H1 (cell line): ENCODE data around the gene SATB2. TPM values are rescaled to one million over a fixed set of nuclear protein-coding genes. Genes with fewer than 3 reads are reported as not detected.

Source experiments
- ASH2L ChIP-seq: fragments of 200-600, 300-600 bp; sonication (generic); IDR thresholded peaks from one replicate; pipeline ENCODE4 v1.7.1; 2017; ENCODE audit warnings: low read length
- CBX5 ChIP-seq: fragments of 300-800, 300-1000 bp; sonication (generic); IDR thresholded peaks from 2 replicates; pipeline ENCODE4 v1.7.1; 2016; ENCODE audit warnings: antibody characterized with exemption, low read length, low read depth
- CHD1 ChIP-seq: IDR thresholded peaks from 2 replicates; pipeline ENCODE4 v1.6.1; 2012; ENCODE audit warnings: low read depth, low read length, improper control_type of control experiment
- EGR1 ChIP-seq: IDR thresholded peaks from 2 replicates; pipeline ENCODE4 v1.6.1; 2011; ENCODE audit warnings: low read depth, low read length, borderline replicate concordance
- GABPA ChIP-seq: IDR thresholded peaks from 2 replicates; pipeline ENCODE4 v1.6.1; 2011; ENCODE audit warnings: mild to moderate bottlenecking, low read length, moderate library complexity, borderline replicate concordance; ENCODE audit not compliant: insufficient read depth
- HDAC2 ChIP-seq, 2 experiments: fragments of 300-600 bp in 1 of 2; sonication (generic) in 1 of 2; IDR thresholded peaks; 2 replicates each; pipeline ENCODE4 v1.6.1; 2011 to 2012; ENCODE audit warnings: low read depth in 2 of 2, low read length in 2 of 2, mild to moderate bottlenecking in 2 of 2, moderate library complexity in 2 of 2, borderline replicate concordance in 1 of 2, inconsistent platforms in 1 of 2
- JUND ChIP-seq: IDR thresholded peaks from 2 replicates; pipeline ENCODE4 v1.6.1; 2011; ENCODE audit warnings: mild to moderate bottlenecking, improper control_type of control experiment, low read length
- KDM1A ChIP-seq: fragments of 200-600, 300-600 bp; sonication (generic); IDR thresholded peaks from 2 replicates; pipeline ENCODE4 v1.7.1; 2016; ENCODE audit warnings: mild to moderate bottlenecking, low read length, borderline replicate concordance
- KDM4A ChIP-seq: IDR thresholded peaks from one replicate; pipeline ENCODE4 v1.7.1; 2012; ENCODE audit warnings: low read depth, mild to moderate bottlenecking, moderate library complexity, low read length, inconsistent platforms; ENCODE audit not compliant: severe bottlenecking
- NANOG ChIP-seq: IDR thresholded peaks from 2 replicates; pipeline ENCODE4 v1.6.1; 2011; ENCODE audit warnings: low read length, low read depth, mild to moderate bottlenecking, inconsistent platforms; ENCODE audit not compliant: insufficient read depth, poor library complexity, severe bottlenecking
- NRF1 ChIP-seq: IDR thresholded peaks from 2 replicates; pipeline ENCODE4 v1.6.1; 2011; ENCODE audit warnings: mild to moderate bottlenecking, low read depth, low read length, improper control_type of control experiment
- RAD21 ChIP-seq, 2 experiments: IDR thresholded peaks in 1 of 2; conservative IDR thresholded peaks in 1 of 2; 2 replicates each; pipeline ENCODE4 v1.6.1; 2011; ENCODE audit warnings: low read depth in 2 of 2, low read length in 2 of 2, improper control_type of control experiment in 1 of 2, inconsistent platforms in 1 of 2, mild to moderate bottlenecking in 1 of 2, moderate library complexity in 1 of 2
- RBBP5 ChIP-seq: IDR thresholded peaks from 2 replicates; pipeline ENCODE4 v1.7.1; 2012; ENCODE audit warnings: low read depth, mild to moderate bottlenecking, inconsistent platforms, low read length, moderate library complexity, borderline replicate concordance
- RFX5 ChIP-seq: IDR thresholded peaks from 2 replicates; pipeline ENCODE4 v1.6.1; 2011; ENCODE audit warnings: low read depth, low read length, improper control_type of control experiment, borderline replicate concordance
- SIX5 ChIP-seq: IDR thresholded peaks from 2 replicates; pipeline ENCODE4 v1.6.1; 2011; ENCODE audit warnings: mild to moderate bottlenecking, low read depth, low read length
- SP2 ChIP-seq: IDR thresholded peaks from 2 replicates; pipeline ENCODE4 v1.6.1; 2012; ENCODE audit warnings: mild to moderate bottlenecking, low read length, inconsistent platforms
- SP4 ChIP-seq: IDR thresholded peaks from 2 replicates; pipeline ENCODE4 v1.6.1; 2012; ENCODE audit warnings: low read length, inconsistent platforms
- SRF ChIP-seq: IDR thresholded peaks from 2 replicates; pipeline ENCODE4 v1.6.1; 2011; ENCODE audit warnings: mild to moderate bottlenecking, low read depth, low read length, moderate library complexity
- TAF1 ChIP-seq: IDR thresholded peaks from 2 replicates; pipeline ENCODE4 v1.6.1; 2011; ENCODE audit warnings: mild to moderate bottlenecking, low read depth, low read length
- YY1 ChIP-seq: IDR thresholded peaks from 2 replicates; pipeline ENCODE4 v1.6.1; 2011; ENCODE audit warnings: low read depth, mild to moderate bottlenecking, low read length
- polyA plus RNA-seq, 7 experiments: library from polyadenylated mRNA; depleted of rRNA in 3 of 7; stranded (reverse) in 5 of 7; unstranded in 2 of 7; fragments of >200 nt in 5 of 7; fragments of 200-250 nt in 2 of 7; gene quantifications; 1 replicate in 5 of 7; 2 replicates in 1 of 7; 4 replicates in 1 of 7; pipeline versions ENCODE4 v1.2.1 to v1.2.3, GENCODE V29; 2011 to 2013; ENCODE audit warnings: missing spikeins in 2 of 7, mixed read lengths in 2 of 7
- total RNA-seq: library from RNA; stranded (reverse); fragmentation: NEBNext Ultra II Directional; extraction: Animal tissue kit (Norgen Biotek cat#: 25700); gene quantifications from 2 replicates; pipeline ENCODE4 v1.2.1, GENCODE V29; 2021
- TF ChIP-seq, protein P1 (sequence below): IDR thresholded peaks from 2 replicates; pipeline ENCODE4 v1.6.1; 2011; ENCODE audit warnings: low read depth, mild to moderate bottlenecking, low read length; ENCODE audit not compliant: insufficient read depth
- TF ChIP-seq, protein P2 (sequence below): IDR thresholded peaks from 2 replicates; pipeline ENCODE4 v1.6.1; 2012; ENCODE audit warnings: inconsistent platforms

Gene SATB2
- total and polyA plus RNA-seq, 2 of the 8 experiments (the other 6 are each of a cell fraction or from before 2014, with no cell fraction given), result 1.3 to 5.7 TPM

GRCh38 chr2:199457147-199458008, at the start of gene SATB2 (continued):
- no peak for TF ChIP-seq NANOG
- TF ChIP-seq KDM4A, result peak; percentile 78
- TF ChIP-seq RAD21 (IDR thresholded peaks at IDR 0.05 in 1 of 2, conservative IDR thresholded peaks at IDR 0.05 in 1 of 2; ENCODE audit: low read depth in 2 of 2, low read length in 2 of 2), result no peak
- TF ChIP-seq EGR1, result 0 out of 2 replicates have a peak, but pooled peaks have one; percentile 22
- no peak for TF ChIP-seq SP2
- no peak for TF ChIP-seq HDAC2 (IDR thresholded peaks at IDR 0.05; ENCODE audit: borderline replicate concordance in 1 of 2, low read depth in 2 of 2, low read length in 2 of 2)
- TF ChIP-seq CBX5, result no peak
- TF ChIP-seq SP4, result no peak
- no peak for TF ChIP-seq NRF1
- peak; percentile 53; the same call in 1 of the 2 replicates for TF ChIP-seq RBBP5
- TF ChIP-seq SRF, result no peak
- no peak for TF ChIP-seq JUND
- no peak for TF ChIP-seq CHD1
- TF ChIP-seq GABPA, result no peak
- TF ChIP-seq KDM1A, result 0 out of 2 replicates have a peak, but pooled peaks have one; percentile 36
- no peak for TF ChIP-seq YY1
- TF ChIP-seq ASH2L, result peak; percentile 77
- TF ChIP-seq, protein P1, sequence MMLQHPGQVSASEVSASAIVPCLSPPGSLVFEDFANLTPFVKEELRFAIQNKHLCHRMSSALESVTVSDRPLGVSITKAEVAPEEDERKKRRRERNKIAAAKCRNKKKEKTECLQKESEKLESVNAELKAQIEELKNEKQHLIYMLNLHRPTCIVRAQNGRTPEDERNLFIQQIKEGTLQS, result no peak
- no peak for TF ChIP-seq SIX5
- no peak for TF ChIP-seq TAF1
- TF ChIP-seq, protein P2, sequence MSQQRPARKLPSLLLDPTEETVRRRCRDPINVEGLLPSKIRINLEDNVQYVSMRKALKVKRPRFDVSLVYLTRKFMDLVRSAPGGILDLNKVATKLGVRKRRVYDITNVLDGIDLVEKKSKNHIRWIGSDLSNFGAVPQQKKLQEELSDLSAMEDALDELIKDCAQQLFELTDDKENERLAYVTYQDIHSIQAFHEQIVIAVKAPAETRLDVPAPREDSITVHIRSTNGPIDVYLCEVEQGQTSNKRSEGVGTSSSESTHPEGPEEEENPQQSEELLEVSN, result peak; percentile 11; the same call in 1 of the 2 replicates
- no peak for TF ChIP-seq RFX5
